Stomach (tissue), 4 donors: ENCODE data around the gene COG3.

Source experiments
- CTCF ChIP-seq, 7 experiments: fragments of 450-650 bp in 4 of 7; fragments of 200-600 bp in 3 of 7; sonication (generic) in 3 of 7; IDR thresholded peaks; one replicate each; pipeline ENCODE4 v1.5.1; 2016 to 2019; ENCODE audit warnings: antibody characterized with exemption in 7 of 7, control low read depth in 2 of 7, mild to moderate bottlenecking in 1 of 7
- EP300 ChIP-seq: sonication (generic); formaldehyde crosslinking; IDR thresholded peaks from one replicate; pipeline ENCODE4 v1.6.1; 2017; ENCODE audit warnings: antibody characterized with exemption
- POLR2A ChIP-seq, 4 donors: fragments of 450-650 bp; IDR thresholded peaks; one replicate each; pipeline ENCODE4 v1.6.1; 2016; ENCODE audit warnings: antibody characterized with exemption in 4 of 4, control low read depth in 2 of 4, mild to moderate bottlenecking in 1 of 4, moderate library complexity in 1 of 4
- POLR2AphosphoS5 ChIP-seq, 3 donors: sonication (generic); formaldehyde crosslinking; IDR thresholded peaks; one replicate each; pipeline ENCODE4 v1.6.1; 2016; ENCODE audit warnings: antibody characterized with exemption in 3 of 3

GRCh38 chr13:45445053-45445452, 19.7 kb upstream of the COG3 start:
- TF ChIP-seq CTCF (IDR thresholded peaks at IDR 0.05) (no peak), POLR2A (IDR thresholded peaks at IDR 0.05) (no peak), EP300 (no peak), POLR2AphosphoS5 (IDR thresholded peaks at IDR 0.05) (no peak)
